IMR-90 (cell line): Measurements from ENCODE around the gene PMEPA1. TPM values are rescaled to one million over a fixed set of nuclear protein-coding genes. Genes with fewer than 3 reads are reported as not detected.

Experiments
- ATAC-seq: fragments of 200-7000 bp; cut with Tn5 transposase; 2 replicates; pipeline ENCODE4 v1.9.1; 2020; ENCODE audit warnings: low read depth, mild to moderate bottlenecking, moderate library complexity
- BruUV-seq: library from RNA; stranded (reverse); fragments of 400-500 nt; replicated peaks from 2 replicates; lab custom pipeline; 2021; lab: Mats Ljungman, UMichigan
- CTCF ChIA-PET: fragments of 300-600 bp; formaldehyde crosslinking; extraction: SDS; loops from one replicate; lab custom pipeline; 2021; ENCODE audit warnings: antibody characterized with exemption; lab: Yijun Ruan, JAX
- POLR2A ChIA-PET: fragments of 300-600 bp; sonication (Branson Sonifier 250); formaldehyde crosslinking; loops from one replicate; lab custom pipeline; 2022; ENCODE audit warnings: antibody characterized with exemption; ENCODE audit not compliant: unreplicated experiment; lab: Charles Lee
- DNase-seq: peaks from one replicate; pipeline ENCODE4 v3.0.0; 2013
- H2AFZ ChIP-seq: replicated peaks from 2 replicates; pipeline ENCODE3; 2013; ENCODE audit warnings: low read length, mild to moderate bottlenecking; ENCODE audit not compliant: poor library complexity
- H2AK5ac ChIP-seq: 2 replicates; pipeline ENCODE4 v1.6.1; 2013; ENCODE audit warnings: low read depth, low read length, inconsistent platforms
- H2AK9ac ChIP-seq: replicated peaks from 2 replicates; pipeline ENCODE3; 2013; ENCODE audit warnings: mild to moderate bottlenecking, low read depth, low read length, moderate library complexity; ENCODE audit not compliant: poor library complexity
- H2BK120ac ChIP-seq: 2 replicates; pipeline ENCODE4 v1.6.1; 2013; ENCODE audit warnings: low read depth, low read length, inconsistent platforms
- H2BK15ac ChIP-seq: 3 replicates; pipeline ENCODE4 v1.6.1; 2013; ENCODE audit warnings: low read depth, low read length, inconsistent platforms
- H2BK20ac ChIP-seq: 2 replicates; pipeline ENCODE4 v1.6.1; 2013; ENCODE audit warnings: low read depth, mild to moderate bottlenecking, inconsistent platforms, low read length, moderate library complexity
- H2BK5ac ChIP-seq: 2 replicates; pipeline ENCODE4 v1.6.1; 2013; ENCODE audit warnings: mild to moderate bottlenecking, low read depth, low read length, inconsistent platforms; ENCODE audit not compliant: poor library complexity, severe bottlenecking
- H3K14ac ChIP-seq: replicated peaks from 2 replicates; pipeline ENCODE4 v1.6.1; 2013; ENCODE audit warnings: low read depth, low read length, inconsistent platforms
- H3K18ac ChIP-seq: 2 replicates; pipeline ENCODE4 v1.6.1; 2013; ENCODE audit warnings: low read depth, low read length, control low read depth
- H3K23ac ChIP-seq: 2 replicates; pipeline ENCODE4 v1.6.1; 2013; ENCODE audit warnings: low read depth, low read length, inconsistent platforms
- H3K27ac ChIP-seq: 2 replicates; pipeline ENCODE4 v1.5.1; 2013; ENCODE audit warnings: mild to moderate bottlenecking, control low read depth, low read length; ENCODE audit not compliant: insufficient read depth
- H3K27me3 ChIP-seq: 2 replicates; pipeline ENCODE4 v1.6.1; 2013; ENCODE audit warnings: low read length; ENCODE audit not compliant: control insufficient read depth, insufficient read depth
- H3K36me3 ChIP-seq: 2 replicates; pipeline ENCODE4 v1.6.1; 2013; ENCODE audit warnings: low read length, mixed read lengths; ENCODE audit not compliant: control insufficient read depth, insufficient read depth
- H3K4ac ChIP-seq: 2 replicates; pipeline ENCODE4 v1.6.1; 2013; ENCODE audit warnings: low read depth, low read length, inconsistent platforms
- H3K4me1 ChIP-seq: 2 replicates; pipeline ENCODE4 v1.6.1; 2013; ENCODE audit warnings: low read length, mixed read lengths; ENCODE audit not compliant: control insufficient read depth, insufficient read depth
- H3K4me2 ChIP-seq: 2 replicates; pipeline ENCODE4 v1.6.1; 2013; ENCODE audit warnings: low read depth, mild to moderate bottlenecking, control low read depth, low read length, moderate library complexity
- H3K4me3 ChIP-seq: 2 replicates; pipeline ENCODE4 v1.5.1; 2013; ENCODE audit warnings: low read depth, mild to moderate bottlenecking, control low read depth, low read length, moderate library complexity; ENCODE audit not compliant: insufficient read depth
- H3K56ac ChIP-seq: 2 replicates; pipeline ENCODE4 v1.6.1; 2013; ENCODE audit warnings: low read length, inconsistent platforms; ENCODE audit not compliant: insufficient read depth; ENCODE audit errors: extremely low read depth
- H3K79me1 ChIP-seq, 2 experiments: 2 replicates each; pipeline ENCODE4 v1.6.1; 2013; ENCODE audit warnings: low read length in 2 of 2, inconsistent platforms in 1 of 2, low read depth in 1 of 2
- H3K9ac ChIP-seq: 2 replicates; pipeline ENCODE4 v1.6.1; 2013; ENCODE audit warnings: low read depth, low read length, control low read depth
- H3K9me1 ChIP-seq: 2 replicates; pipeline ENCODE4 v1.6.1; 2013; ENCODE audit warnings: low read length, inconsistent platforms; ENCODE audit not compliant: insufficient read depth
- H3K9me3 ChIP-seq: 2 replicates; pipeline ENCODE4 v1.6.1; 2013; ENCODE audit warnings: low read length; ENCODE audit not compliant: control insufficient read depth, insufficient read depth
- H4K20me1 ChIP-seq: 2 replicates; pipeline ENCODE4 v1.6.1; 2013; ENCODE audit warnings: low read length, inconsistent platforms; ENCODE audit not compliant: insufficient read depth
- H4K5ac ChIP-seq: 2 replicates; pipeline ENCODE4 v1.6.1; 2013; ENCODE audit warnings: mild to moderate bottlenecking, low read depth, low read length, control low read depth
- H4K8ac ChIP-seq, 2 experiments: 2 replicates each; pipeline ENCODE4 v1.6.1; 2013; ENCODE audit warnings: low read depth in 2 of 2, low read length in 2 of 2, control low read depth in 1 of 2, inconsistent platforms in 1 of 2
- H4K91ac ChIP-seq: 2 replicates; pipeline ENCODE4 v1.6.1; 2013; ENCODE audit warnings: low read depth, low read length, inconsistent platforms; ENCODE audit not compliant: insufficient read depth
- BHLHE40 ChIP-seq: fragments of 150-350 bp; IDR thresholded peaks from 2 replicates; pipeline ENCODE4 v1.6.1; 2016; ENCODE audit warnings: mild to moderate bottlenecking, low read depth, low read length
- CEBPB ChIP-seq: IDR thresholded peaks from 2 replicates; pipeline ENCODE4 v1.6.1; 2012; ENCODE audit warnings: low read depth, low read length, improper control_type of control experiment
- CHD1 ChIP-seq: IDR thresholded peaks from 2 replicates; pipeline ENCODE4 v1.6.1; 2012; ENCODE audit warnings: low read depth, low read length, improper control_type of control experiment
- ELK1 ChIP-seq: fragments of 150-350 bp; IDR thresholded peaks from 2 replicates; pipeline ENCODE4 v1.6.1; 2016; ENCODE audit warnings: low read depth, mild to moderate bottlenecking, low read length, moderate library complexity, borderline replicate concordance
- MAFK ChIP-seq: IDR thresholded peaks from 2 replicates; pipeline ENCODE4 v1.6.1; 2012; ENCODE audit warnings: low read depth, low read length, improper control_type of control experiment
- MXI1 ChIP-seq: IDR thresholded peaks from 2 replicates; pipeline ENCODE4 v1.6.1; 2012; ENCODE audit warnings: low read depth, mild to moderate bottlenecking, low read length, moderate library complexity, borderline replicate concordance
- POLR2A ChIP-seq: IDR thresholded peaks from 2 replicates; pipeline ENCODE4 v1.6.1; 2012; ENCODE audit warnings: mild to moderate bottlenecking, low read depth, low read length
- RAD21 ChIP-seq: IDR thresholded peaks from 2 replicates; pipeline ENCODE4 v1.6.1; 2012; ENCODE audit warnings: low read length, improper control_type of control experiment
- SMC3 ChIP-seq: fragments of 150-350 bp; IDR thresholded peaks from 2 replicates; pipeline ENCODE4 v1.6.1; 2016; ENCODE audit warnings: low read depth, mild to moderate bottlenecking, antibody characterized with exemption, low read length, moderate library complexity
- WGBS, 2 experiments: methylation state at CpG; one replicate each; pipeline versions ENCODE4 v1.1.5 to v1.1.7; 2013; ENCODE audit warnings: missing lambda C conversion rate in 2 of 2; ENCODE audit not compliant: insufficient read length in 1 of 2; ENCODE audit errors: extremely low coverage in 2 of 2; 5-methylcytosine and 5-hydroxymethylcytosine counted together
- dilution Hi-C: fragments of 300-500 bp; cut with HindIII; formaldehyde crosslinking; loops from one replicate; pipeline ENCODE4 v1.14.3; 2018; ENCODE audit warnings: low sequenced_read_pairs; ENCODE audit not compliant: unreplicated experiment
- in situ Hi-C: fragments of 300-500 bp; cut with MboI; formaldehyde crosslinking; loops from 3 replicates; pipeline ENCODE4 v1.14.3; 2019; ENCODE audit warnings: low sequenced_read_pairs, inconsistent platforms, mixed read lengths
- intact Hi-C: fragments of 100-400 bp; cut with micrococcal nuclease; formaldehyde crosslinking; loops from 2 replicates; pipeline ENCODE4 v1.10.0; 2022
- polyA plus RNA-seq, 3 experiments: library from polyadenylated mRNA; depleted of rRNA; stranded (reverse); fragments of >200 nt; gene quantifications; 2 replicates each; pipeline ENCODE4 v1.2.3, GENCODE V29; 2012; ENCODE audit warnings: low replicate concordance in 1 of 3
- total RNA-seq: library from RNA; depleted of rRNA; stranded (reverse); fragments of >200 nt; gene quantifications from 2 replicates; pipeline ENCODE4 v1.2.3, GENCODE V29; 2012

The PMEPA1 gene
- total and polyA plus RNA-seq, 2 of the 4 experiments (the other 2 are of a cell fraction) = 2.0 to 6.9 TPM

DNA sequence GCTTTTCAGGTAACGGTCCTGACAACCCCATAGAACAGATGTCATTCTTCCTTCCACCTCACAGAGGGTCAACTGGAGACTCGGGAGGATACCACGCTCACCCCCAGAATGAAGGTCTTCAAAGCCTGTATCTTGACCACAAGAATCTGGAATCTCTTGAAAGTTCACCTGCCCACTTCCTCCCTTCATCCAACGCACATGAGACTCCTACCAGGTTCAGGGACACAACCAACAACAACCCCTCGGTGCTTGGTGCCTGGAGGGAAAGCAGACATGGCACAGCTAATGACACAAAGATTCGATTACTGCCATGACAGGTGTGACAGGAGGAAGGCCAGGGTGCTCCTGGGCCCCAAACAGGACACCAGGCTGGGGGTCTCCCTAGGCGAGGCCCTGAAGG lies 8.2 kb downstream of the PMEPA1 start:
- no peak for DNase-seq
- Histone ChIP-seq H4K91ac (no peak overlapping the region), H3K9me1 (peaks cover 23% of the 10 kb centered on the region), H3K79me1 (peaks cover 21 to 60% of the 10 kb centered on the region in 2 experiments; a peak in 3 of 4 replicates), H4K8ac (no peak overlapping the region), H2BK20ac (no peak overlapping the region), H2AK9ac (no peak overlapping the region), H2BK120ac (no peak overlapping the region), H4K20me1 (peaks cover 82% of the 10 kb centered on the region), H3K23ac (no peak overlapping the region), H2BK5ac (no peak overlapping the region), H3K56ac (no peak overlapping the region), H4K5ac (no peak overlapping the region), H3K14ac (no peak overlapping the region), H3K9ac (no peak overlapping the region), H3K4ac (no peak overlapping the region), H2AK5ac (no peak overlapping the region), H3K27me3 (no peaks in the 10 kb centered on the region), H2AFZ (no peak overlapping the region), H3K4me1 (peaks cover 17% of the 10 kb centered on the region), H3K18ac (no peak overlapping the region), H3K36me3 (no peaks in the 10 kb centered on the region), H3K4me2 (no peak overlapping the region), H3K9me3 (no peaks in the 10 kb centered on the region), H3K27ac (no peak overlapping the region), H2BK15ac (no peak overlapping the region), H3K4me3 (no peak overlapping the region)
- TF ChIP-seq MAFK (no peak), POLR2A (no peak), ELK1 (no peak), CHD1 (no peak), CEBPB (no peak), BHLHE40 (no peak), SMC3 (no peak), RAD21 (no peak), MXI1 (no peak)
- intact Hi-C loops = no loop called here
- ChIA-PET CTCF (no interaction called here), POLR2A (no interaction called here)
- no TSS peak for BruUV-seq
- no peak for ATAC-seq
- no CpG with 5 or more reads among the region's 7 CpGs for WGBS, 2 experiments
- dilution Hi-C loops = no loop called here
- in situ Hi-C loops = no loop called here
